ENCODE results near the gene KCNQ5. TPM values are rescaled to one million over a fixed set of nuclear protein-coding genes. Genes with fewer than 3 reads are reported as not detected.

KCNQ5 gene
- total RNA-seq, 1 donor from 2014 or later = 0.08 TPM

DNA sequence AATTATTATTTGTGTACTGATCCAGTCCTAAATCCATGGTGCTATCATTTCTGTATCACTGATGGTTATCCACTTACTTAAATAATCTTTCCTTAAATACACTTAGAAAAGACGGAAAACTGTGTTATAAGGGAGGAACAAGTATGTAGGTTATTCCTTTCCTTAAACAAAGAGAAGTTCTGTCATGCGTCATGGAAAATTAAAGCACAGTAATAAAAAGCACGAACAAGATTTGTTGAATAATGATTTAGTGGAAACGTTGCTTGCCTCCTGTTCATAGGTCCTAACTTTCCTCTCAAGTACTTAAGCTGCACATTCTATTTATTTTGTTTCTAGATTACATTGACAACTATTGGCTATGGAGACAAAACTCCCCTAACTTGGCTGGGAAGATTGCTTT is 483.1 kb downstream of the KCNQ5 start:
- Mint-ChIP-seq H3K36me3 (ENCODE audit: low read depth, unreplicated experiment) (no peaks in the 10 kb centered on the region), H3K4me1 (ENCODE audit: unreplicated experiment) (no peaks in the 10 kb centered on the region), H3K4me3 (ENCODE audit: unreplicated experiment) (no peak overlapping the region), H3K27ac (ENCODE audit: unreplicated experiment) (no peak overlapping the region), H3K27me3 (ENCODE audit: unreplicated experiment) (no peaks in the 10 kb centered on the region), H3K9me3 (ENCODE audit: unreplicated experiment) (no peaks in the 10 kb centered on the region)
- TF ChIP-seq, protein P1, sequence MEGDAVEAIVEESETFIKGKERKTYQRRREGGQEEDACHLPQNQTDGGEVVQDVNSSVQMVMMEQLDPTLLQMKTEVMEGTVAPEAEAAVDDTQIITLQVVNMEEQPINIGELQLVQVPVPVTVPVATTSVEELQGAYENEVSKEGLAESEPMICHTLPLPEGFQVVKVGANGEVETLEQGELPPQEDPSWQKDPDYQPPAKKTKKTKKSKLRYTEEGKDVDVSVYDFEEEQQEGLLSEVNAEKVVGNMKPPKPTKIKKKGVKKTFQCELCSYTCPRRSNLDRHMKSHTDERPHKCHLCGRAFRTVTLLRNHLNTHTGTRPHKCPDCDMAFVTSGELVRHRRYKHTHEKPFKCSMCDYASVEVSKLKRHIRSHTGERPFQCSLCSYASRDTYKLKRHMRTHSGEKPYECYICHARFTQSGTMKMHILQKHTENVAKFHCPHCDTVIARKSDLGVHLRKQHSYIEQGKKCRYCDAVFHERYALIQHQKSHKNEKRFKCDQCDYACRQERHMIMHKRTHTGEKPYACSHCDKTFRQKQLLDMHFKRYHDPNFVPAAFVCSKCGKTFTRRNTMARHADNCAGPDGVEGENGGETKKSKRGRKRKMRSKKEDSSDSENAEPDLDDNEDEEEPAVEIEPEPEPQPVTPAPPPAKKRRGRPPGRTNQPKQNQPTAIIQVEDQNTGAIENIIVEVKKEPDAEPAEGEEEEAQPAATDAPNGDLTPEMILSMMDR (IDR thresholded peaks at IDR 0.05; ENCODE audit: unreplicated experiment) = no peak
- no peak for DNase-seq (ENCODE audit: low spot score)

DNA sequence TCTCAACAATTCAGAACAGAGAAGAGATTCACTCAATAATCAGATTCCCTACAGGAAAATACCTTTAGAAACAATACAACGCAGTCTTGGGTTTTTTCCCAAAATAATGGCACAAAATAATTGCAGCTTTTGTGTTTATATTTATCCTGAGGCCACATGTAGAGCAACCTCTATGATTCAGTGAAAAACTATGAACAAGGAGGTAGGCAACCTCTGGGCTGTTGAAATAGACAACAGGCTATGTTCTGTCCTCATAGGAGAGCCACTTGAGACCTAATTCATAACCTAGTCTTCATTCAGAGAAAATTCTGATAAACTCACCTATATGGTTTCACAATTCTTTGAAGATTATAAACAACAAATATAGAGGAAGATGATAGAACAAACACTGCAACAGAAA is 485.2 kb downstream of the KCNQ5 start:
- Mint-ChIP-seq H3K27ac (ENCODE audit: unreplicated experiment) (no peak overlapping the region), H3K9me3 (ENCODE audit: unreplicated experiment) (no peaks in the 10 kb centered on the region), H3K27me3 (ENCODE audit: unreplicated experiment) (no peaks in the 10 kb centered on the region), H3K4me3 (ENCODE audit: unreplicated experiment) (no peak overlapping the region), H3K36me3 (ENCODE audit: low read depth, unreplicated experiment) (no peaks in the 10 kb centered on the region), H3K4me1 (ENCODE audit: unreplicated experiment) (no peaks in the 10 kb centered on the region)
- TF ChIP-seq, protein P1 (IDR thresholded peaks at IDR 0.05; ENCODE audit: unreplicated experiment) = no peak
- DNase-seq (ENCODE audit: low spot score) = no peak

DNA sequence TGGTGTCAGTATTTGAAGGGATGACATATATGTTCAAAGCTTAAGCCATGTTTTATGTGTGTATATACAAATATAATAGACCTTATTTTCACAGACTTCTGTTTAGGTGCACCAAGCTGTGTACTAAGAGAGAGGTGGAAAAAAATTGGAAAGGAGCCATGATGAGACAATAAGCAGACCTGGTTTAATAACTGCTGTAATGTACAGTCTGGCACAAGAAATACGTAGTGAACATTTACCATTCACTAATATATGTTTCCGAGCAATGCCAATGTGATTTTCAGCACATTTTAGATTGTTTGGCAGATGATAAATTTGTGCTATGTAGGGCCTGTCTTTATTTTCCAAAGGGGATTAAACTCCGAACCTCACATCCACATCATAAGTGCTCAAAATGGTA is 487.1 kb downstream of the KCNQ5 start:
- Mint-ChIP-seq H3K36me3 (ENCODE audit: low read depth, unreplicated experiment) (no peaks in the 10 kb centered on the region), H3K27me3 (ENCODE audit: unreplicated experiment) (no peaks in the 10 kb centered on the region), H3K4me1 (ENCODE audit: unreplicated experiment) (no peaks in the 10 kb centered on the region), H3K9me3 (ENCODE audit: unreplicated experiment) (no peaks in the 10 kb centered on the region), H3K27ac (ENCODE audit: unreplicated experiment) (no peak overlapping the region), H3K4me3 (ENCODE audit: unreplicated experiment) (no peak overlapping the region)
- TF ChIP-seq, protein P1 (IDR thresholded peaks at IDR 0.05; ENCODE audit: unreplicated experiment) = no peak
- DNase-seq (ENCODE audit: low spot score) = no peak

DNA sequence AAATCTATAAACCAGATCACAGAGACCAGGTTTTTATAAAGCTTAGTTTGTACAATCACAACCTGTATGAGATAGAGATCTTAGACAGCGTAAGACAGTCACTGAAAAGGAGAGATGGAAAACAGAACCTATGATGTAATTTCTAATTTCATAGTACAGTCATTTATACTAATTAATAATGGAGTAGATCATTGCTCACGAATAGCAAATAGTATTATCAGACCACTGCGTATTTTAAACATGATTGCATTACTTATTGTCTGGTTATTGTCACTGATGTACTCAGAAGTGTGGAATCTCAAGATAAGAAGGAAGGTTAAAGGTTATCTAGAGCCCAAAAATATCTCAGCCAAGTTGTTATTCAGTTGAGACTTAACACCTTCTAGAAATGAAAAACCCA is 487.8 kb downstream of the KCNQ5 start:
- Mint-ChIP-seq H3K36me3 (ENCODE audit: low read depth, unreplicated experiment) (no peaks in the 10 kb centered on the region), H3K4me1 (ENCODE audit: unreplicated experiment) (no peaks in the 10 kb centered on the region), H3K27ac (ENCODE audit: unreplicated experiment) (no peak overlapping the region), H3K4me3 (ENCODE audit: unreplicated experiment) (no peak overlapping the region), H3K27me3 (ENCODE audit: unreplicated experiment) (no peaks in the 10 kb centered on the region), H3K9me3 (ENCODE audit: unreplicated experiment) (no peaks in the 10 kb centered on the region)
- DNase-seq (ENCODE audit: low spot score) = no peak
- TF ChIP-seq, protein P1 (IDR thresholded peaks at IDR 0.05; ENCODE audit: unreplicated experiment) = no peak

DNA sequence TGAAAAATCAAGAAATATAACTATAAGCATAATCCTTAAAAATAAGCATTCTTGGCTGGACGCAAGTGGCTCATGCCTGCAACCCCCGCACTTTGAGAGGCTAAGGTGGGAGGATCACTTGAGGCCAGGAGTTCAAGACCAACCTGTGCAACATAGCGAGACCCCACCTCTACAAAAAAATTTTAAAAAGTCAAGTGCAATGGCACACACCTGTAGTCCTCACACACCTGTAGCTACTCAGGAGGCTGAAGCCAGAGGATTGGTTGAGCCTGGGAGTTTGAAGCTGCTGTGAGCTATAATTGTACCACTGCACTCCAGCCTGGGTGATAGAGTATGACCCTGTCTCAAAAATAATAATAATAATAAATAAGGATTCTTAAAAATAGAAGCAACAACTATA is 494.5 kb downstream of the KCNQ5 start:
- Mint-ChIP-seq H3K4me3 (ENCODE audit: unreplicated experiment) (no peak overlapping the region), H3K4me1 (ENCODE audit: unreplicated experiment) (no peaks in the 10 kb centered on the region), H3K9me3 (ENCODE audit: unreplicated experiment) (no peaks in the 10 kb centered on the region), H3K27ac (ENCODE audit: unreplicated experiment) (no peak overlapping the region), H3K27me3 (ENCODE audit: unreplicated experiment) (no peaks in the 10 kb centered on the region), H3K36me3 (ENCODE audit: low read depth, unreplicated experiment) (no peaks in the 10 kb centered on the region)
- no peak for DNase-seq (ENCODE audit: low spot score)
- TF ChIP-seq, protein P1 (IDR thresholded peaks at IDR 0.05; ENCODE audit: unreplicated experiment) = no peak

Data from endothelial cell (in vitro differentiated cells).